Osteoblast (primary cell): ENCODE measurements around the gene GARRE1. TPM values are rescaled to one million over a fixed set of nuclear protein-coding genes. Genes with fewer than 3 reads are reported as not detected.
"Not testable (repeated sequence)": the region's sequence is repeated elsewhere in the genome, so short reads cannot be mapped to it uniquely, and the experiment has no call there.

Source experiments
- DNase-seq: peaks from one replicate; pipeline ENCODE4 v3.0.0; 2011; ENCODE audit warnings: low spot score, mixed read lengths; ENCODE audit not compliant: insufficient read length; ENCODE audit errors: missing footprints
- H2AFZ ChIP-seq: 2 replicates; pipeline ENCODE4 v1.6.0; 2011; ENCODE audit warnings: mild to moderate bottlenecking, low read length
- H3K27ac ChIP-seq: 2 replicates; pipeline ENCODE4 v1.5.1; 2011; ENCODE audit warnings: mild to moderate bottlenecking, low read depth, low read length, moderate library complexity
- H3K27me3 ChIP-seq: 2 replicates; pipeline ENCODE4 v1.6.0; 2012; ENCODE audit warnings: mild to moderate bottlenecking, control low read depth, inconsistent platforms, low read length, moderate library complexity; ENCODE audit not compliant: insufficient read depth
- H3K36me3 ChIP-seq: 2 replicates; pipeline ENCODE4 v1.5.1; 2011; ENCODE audit warnings: mild to moderate bottlenecking, low read length, control low read depth, moderate library complexity; ENCODE audit not compliant: insufficient read depth
- H3K4me1 ChIP-seq: 2 replicates; pipeline ENCODE4 v1.5.1; 2011; ENCODE audit warnings: mild to moderate bottlenecking, low read length, control low read depth, moderate library complexity; ENCODE audit not compliant: insufficient read depth
- H3K4me2 ChIP-seq: 2 replicates; pipeline ENCODE4 v1.6.0; 2011; ENCODE audit warnings: mild to moderate bottlenecking, low read length; ENCODE audit not compliant: insufficient read depth
- H3K4me3 ChIP-seq: fragments of 200-600 bp; sonication (generic); 3 replicates; pipeline ENCODE4 v1.5.1; 2012; ENCODE audit warnings: mild to moderate bottlenecking, low read length, inconsistent platforms; ENCODE audit not compliant: insufficient read depth
- H3K79me2 ChIP-seq: 2 replicates; pipeline ENCODE4 v1.6.0; 2012; ENCODE audit warnings: mild to moderate bottlenecking, low read length, control low read depth, inconsistent platforms; ENCODE audit not compliant: insufficient read depth
- H3K9me3 ChIP-seq: 2 replicates; pipeline ENCODE4 v1.5.1; 2011; ENCODE audit warnings: low read depth, low read length, control low read depth
- H4K20me1 ChIP-seq: 2 replicates; pipeline ENCODE4 v1.6.0; 2012; ENCODE audit warnings: mild to moderate bottlenecking, low read length, control low read depth; ENCODE audit not compliant: insufficient read depth
- total RNA-seq: library from RNA; depleted of rRNA; stranded (reverse); fragments of >200 nt; gene quantifications from 2 replicates; pipeline ENCODE4 v1.2.3, GENCODE V29; 2012
- TF ChIP-seq, protein P1 (sequence below): IDR thresholded peaks from 2 replicates; pipeline ENCODE4 v1.5.1; 2011; ENCODE audit warnings: mild to moderate bottlenecking, low read depth, low read length, moderate library complexity; ENCODE audit errors: extremely low read depth

Gene GARRE1
- total RNA-seq, 1 donor: 25.0 TPM

DNA sequence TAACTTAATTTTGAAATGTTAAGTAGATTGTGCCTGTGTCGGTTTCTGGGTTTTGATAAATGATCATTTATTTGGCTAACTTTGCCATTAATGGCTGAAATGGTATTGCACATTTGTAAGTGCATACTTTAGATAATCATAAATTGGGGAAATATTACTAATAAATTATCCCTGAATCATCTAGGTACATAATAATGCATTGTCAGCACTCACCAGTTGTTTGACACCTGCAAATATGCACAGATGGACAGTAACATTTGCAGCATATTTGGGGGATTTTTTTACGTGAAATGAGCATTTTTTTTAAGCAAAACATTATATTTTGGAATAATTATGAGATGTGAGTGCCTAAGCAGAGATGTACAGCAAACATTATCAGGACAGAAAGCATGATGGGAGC lies 41.1 kb upstream of the GARRE1 start:
- H4K20me1 ChIP-seq: peaks cover 3% of the 10 kb centered on the region
- TF ChIP-seq, protein P1, sequence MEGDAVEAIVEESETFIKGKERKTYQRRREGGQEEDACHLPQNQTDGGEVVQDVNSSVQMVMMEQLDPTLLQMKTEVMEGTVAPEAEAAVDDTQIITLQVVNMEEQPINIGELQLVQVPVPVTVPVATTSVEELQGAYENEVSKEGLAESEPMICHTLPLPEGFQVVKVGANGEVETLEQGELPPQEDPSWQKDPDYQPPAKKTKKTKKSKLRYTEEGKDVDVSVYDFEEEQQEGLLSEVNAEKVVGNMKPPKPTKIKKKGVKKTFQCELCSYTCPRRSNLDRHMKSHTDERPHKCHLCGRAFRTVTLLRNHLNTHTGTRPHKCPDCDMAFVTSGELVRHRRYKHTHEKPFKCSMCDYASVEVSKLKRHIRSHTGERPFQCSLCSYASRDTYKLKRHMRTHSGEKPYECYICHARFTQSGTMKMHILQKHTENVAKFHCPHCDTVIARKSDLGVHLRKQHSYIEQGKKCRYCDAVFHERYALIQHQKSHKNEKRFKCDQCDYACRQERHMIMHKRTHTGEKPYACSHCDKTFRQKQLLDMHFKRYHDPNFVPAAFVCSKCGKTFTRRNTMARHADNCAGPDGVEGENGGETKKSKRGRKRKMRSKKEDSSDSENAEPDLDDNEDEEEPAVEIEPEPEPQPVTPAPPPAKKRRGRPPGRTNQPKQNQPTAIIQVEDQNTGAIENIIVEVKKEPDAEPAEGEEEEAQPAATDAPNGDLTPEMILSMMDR: no peak
- H2AFZ ChIP-seq: no peak overlapping the region
- H3K27me3 ChIP-seq: no peaks in the 10 kb centered on the region
- H3K4me2 ChIP-seq: no peak overlapping the region
- peaks cover 20% of the 10 kb centered on the region for H3K79me2 ChIP-seq
- no peak overlapping the region for H3K27ac ChIP-seq
- peaks cover 58% of the 10 kb centered on the region for H3K36me3 ChIP-seq
- H3K4me1 ChIP-seq: peaks cover 5% of the 10 kb centered on the region
- no peak for DNase-seq
- no peaks in the 10 kb centered on the region for H3K9me3 ChIP-seq
- H3K4me3 ChIP-seq: no peak overlapping the region

DNA sequence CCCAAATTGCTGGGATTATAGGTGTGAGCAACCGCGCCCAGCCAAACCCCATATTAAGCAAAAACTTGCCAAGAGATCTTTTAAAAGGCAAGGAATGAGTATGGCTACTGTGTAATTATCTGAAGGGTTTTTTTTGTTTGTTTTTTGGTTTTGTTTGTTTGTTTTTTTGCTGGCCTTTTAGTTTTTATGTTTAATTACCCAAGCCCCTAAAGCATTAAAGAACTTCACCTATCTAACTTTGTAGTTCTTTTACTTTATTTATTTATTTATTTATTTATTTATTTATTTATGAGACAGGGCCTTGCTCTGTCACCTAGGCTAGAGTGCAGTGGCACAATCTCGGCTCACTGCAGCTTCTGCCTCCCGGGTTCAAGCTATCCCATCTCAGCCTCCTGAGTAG lies 40.3 kb upstream of the GARRE1 start:
- Histone ChIP-seq H3K27me3 (no peaks in the 10 kb centered on the region), H3K4me3 (no peak overlapping the region), H3K36me3 (peaks cover 51% of the 10 kb centered on the region), H3K4me1 (peaks cover 11% of the 10 kb centered on the region), H3K9me3 (no peaks in the 10 kb centered on the region), H3K79me2 (peaks cover 21% of the 10 kb centered on the region), H3K27ac (no peak overlapping the region), H3K4me2 (no peak overlapping the region), H4K20me1 (peaks cover 8% of the 10 kb centered on the region), H2AFZ (no peak overlapping the region)
- TF ChIP-seq, protein P1: no peak
- DNase-seq: no peak

DNA sequence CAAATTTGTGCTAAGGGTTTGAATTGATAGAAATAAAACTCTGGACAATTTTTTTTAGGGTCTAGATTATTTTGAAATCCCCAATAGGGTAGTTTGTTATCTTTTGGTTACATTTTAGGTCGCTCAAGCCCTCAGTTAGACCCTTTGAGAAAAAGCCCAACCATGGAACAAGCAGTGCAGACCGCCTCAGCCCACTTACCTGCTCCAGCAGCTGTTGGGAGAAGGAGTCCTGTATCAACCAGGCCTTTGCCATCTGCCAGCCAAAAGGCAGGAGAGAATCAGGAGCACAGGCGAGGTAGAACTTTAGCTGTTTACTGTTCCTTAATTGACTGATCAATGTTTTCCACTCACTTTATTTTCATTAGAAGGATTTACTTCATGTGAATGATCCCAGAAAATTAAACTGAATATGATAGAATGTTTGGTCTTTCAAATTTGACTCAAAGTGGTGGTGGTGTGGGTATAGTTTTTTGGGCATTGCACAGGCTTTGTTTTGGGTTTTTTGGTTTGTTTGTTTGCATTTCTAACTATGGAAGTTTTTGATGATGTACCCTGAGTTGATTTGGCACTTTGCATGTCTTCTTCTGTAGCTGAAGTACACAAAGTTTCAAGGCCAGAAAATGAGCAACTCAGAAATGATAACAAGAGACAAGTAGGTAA lies 39.2 kb upstream of the GARRE1 start:
- Histone ChIP-seq H3K4me3 (no peak overlapping the region), H4K20me1 (peaks cover 8% of the 10 kb centered on the region), H3K36me3 (peaks cover 50% of the 10 kb centered on the region), H3K27ac (no peak overlapping the region), H3K9me3 (no peaks in the 10 kb centered on the region), H2AFZ (no peak overlapping the region), H3K27me3 (no peaks in the 10 kb centered on the region), H3K4me2 (no peak overlapping the region), H3K4me1 (peaks cover 13% of the 10 kb centered on the region), H3K79me2 (peaks cover 21% of the 10 kb centered on the region)
- DNase-seq: no peak
- TF ChIP-seq, protein P1: no peak

DNA sequence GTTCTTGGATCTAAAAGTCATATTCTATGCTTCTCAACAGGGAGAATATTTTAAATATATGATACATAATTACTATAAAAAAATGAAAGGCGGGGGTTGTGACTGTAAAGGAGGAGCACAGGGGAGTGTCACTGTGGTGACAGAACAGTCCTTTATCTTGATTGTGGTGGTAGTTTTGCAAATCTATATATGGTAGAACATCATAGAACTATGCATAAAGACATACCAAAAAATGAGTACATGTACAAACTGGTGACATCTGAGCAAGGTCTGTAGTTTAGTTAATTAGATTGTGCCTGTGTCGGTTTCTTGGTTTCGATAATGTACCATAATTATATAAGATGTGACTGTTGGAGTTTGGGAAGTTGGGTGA lies 38.7 kb upstream of the GARRE1 start:
- no peak for DNase-seq
- H3K27ac ChIP-seq: no peak overlapping the region
- peaks cover 13% of the 10 kb centered on the region for H3K4me1 ChIP-seq
- peaks cover 50% of the 10 kb centered on the region for H3K36me3 ChIP-seq
- H3K4me3 ChIP-seq: no peak overlapping the region
- TF ChIP-seq, protein P1: no peak
- H3K9me3 ChIP-seq: no peaks in the 10 kb centered on the region
- H3K4me2 ChIP-seq: no peak overlapping the region
- H3K27me3 ChIP-seq: no peaks in the 10 kb centered on the region
- no peak overlapping the region for H2AFZ ChIP-seq
- H4K20me1 ChIP-seq: peaks cover 13% of the 10 kb centered on the region
- H3K79me2 ChIP-seq: peaks cover 22% of the 10 kb centered on the region

DNA sequence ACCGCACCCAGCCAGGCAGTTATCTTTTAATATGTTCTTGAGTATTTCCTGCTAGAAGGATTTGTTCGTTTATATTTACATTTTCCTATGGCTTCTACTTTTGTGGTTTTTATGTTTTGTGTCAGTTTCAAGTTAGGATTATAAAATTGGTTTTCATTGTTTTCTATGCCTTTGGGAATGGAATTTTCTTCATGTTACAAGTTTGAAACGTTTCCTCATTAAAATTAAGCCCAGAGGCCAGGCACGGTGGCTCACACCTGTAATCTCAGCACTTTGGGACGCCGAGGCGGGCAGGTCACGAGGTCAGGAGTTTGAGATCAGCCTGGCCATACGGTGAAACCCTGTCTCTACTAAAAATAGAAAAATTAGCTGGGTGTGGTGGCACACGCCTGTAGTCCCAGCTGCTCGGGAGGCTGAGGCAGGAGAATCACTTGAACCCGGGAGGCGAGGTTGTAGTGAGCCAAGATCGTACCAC lies 37.6 kb upstream of the GARRE1 start:
- H3K27me3 ChIP-seq, H3K27ac ChIP-seq, H3K9me3 ChIP-seq, H3K4me2 ChIP-seq, DNase-seq, H3K4me3 ChIP-seq, H2AFZ ChIP-seq: not testable (repeated sequence)
- peaks cover 54% of the 10 kb centered on the region for H3K36me3 ChIP-seq
- H4K20me1 ChIP-seq: peaks cover 17% of the 10 kb centered on the region
- peaks cover 28% of the 10 kb centered on the region for H3K79me2 ChIP-seq
- peaks cover 13% of the 10 kb centered on the region for H3K4me1 ChIP-seq
